H9 (cell line): ENCODE results near the gene BCAS3. TPM values are rescaled to one million over a fixed set of nuclear protein-coding genes. Genes with fewer than 3 reads are reported as not detected.

ENCODE experiments used
- DNase-seq: peaks from one replicate; pipeline ENCODE4 v3.0.0-alpha.2; 2017
- H2AFZ ChIP-seq: one replicate; pipeline ENCODE4 v1.6.1; 2013; ENCODE audit warnings: mild to moderate bottlenecking, low read length, control low read depth, moderate library complexity
- H2AK5ac ChIP-seq: 2 replicates; pipeline ENCODE4 v1.6.1; 2013; ENCODE audit warnings: low read length, control low read depth, mixed read lengths; ENCODE audit not compliant: insufficient read length
- H2BK120ac ChIP-seq: one replicate; pipeline ENCODE4 v1.6.1; 2013; ENCODE audit warnings: low read depth, mild to moderate bottlenecking, low read length, control low read depth, inconsistent platforms; ENCODE audit not compliant: poor library complexity, severe bottlenecking
- H2BK12ac ChIP-seq: 2 replicates; pipeline ENCODE4 v1.6.1; 2013; ENCODE audit warnings: low read length, control low read depth, mixed read lengths, low read depth; ENCODE audit not compliant: insufficient read length
- H2BK15ac ChIP-seq: 2 replicates; pipeline ENCODE4 v1.6.1; 2013; ENCODE audit warnings: low read depth, low read length, control low read depth
- H2BK20ac ChIP-seq: one replicate; pipeline ENCODE4 v1.6.1; 2013; ENCODE audit warnings: low read depth, mild to moderate bottlenecking, low read length, control low read depth, inconsistent platforms; ENCODE audit not compliant: poor library complexity, severe bottlenecking
- H2BK5ac ChIP-seq: 2 replicates; pipeline ENCODE4 v1.6.1; 2013; ENCODE audit warnings: low read length, control low read depth, mixed read lengths; ENCODE audit not compliant: insufficient read length
- H3K14ac ChIP-seq: 2 replicates; pipeline ENCODE4 v1.6.1; 2013; ENCODE audit warnings: low read length, control low read depth; ENCODE audit not compliant: insufficient read depth
- H3K18ac ChIP-seq: 2 replicates; pipeline ENCODE4 v1.6.1; 2013; ENCODE audit warnings: low read depth, mild to moderate bottlenecking, mixed read lengths, low read length, control low read depth; ENCODE audit not compliant: insufficient read length
- H3K23ac ChIP-seq: 2 replicates; pipeline ENCODE4 v1.6.1; 2013; ENCODE audit warnings: low read length, control low read depth, mixed read lengths, low read depth; ENCODE audit not compliant: insufficient read length
- H3K23me2 ChIP-seq: 2 replicates; pipeline ENCODE4 v1.6.1; 2013; ENCODE audit warnings: low read depth, mild to moderate bottlenecking, mixed read lengths, low read length, control low read depth; ENCODE audit not compliant: insufficient read length, poor library complexity, severe bottlenecking
- H3K27ac ChIP-seq: 2 replicates; pipeline ENCODE4 v1.5.1; 2013; ENCODE audit warnings: low read length, control low read depth, mixed read lengths, low read depth; ENCODE audit not compliant: insufficient read length
- H3K27me3 ChIP-seq: 2 replicates; pipeline ENCODE4 v1.6.1; 2013; ENCODE audit warnings: low read length, control low read depth, inconsistent platforms; ENCODE audit not compliant: insufficient read depth
- H3K4ac ChIP-seq: 2 replicates; pipeline ENCODE4 v1.6.1; 2013; ENCODE audit warnings: low read depth, mild to moderate bottlenecking, control low read depth, inconsistent platforms, low read length, moderate library complexity
- H3K4me1 ChIP-seq: 2 replicates; pipeline ENCODE4 v1.6.1; 2013; ENCODE audit warnings: low read length, control low read depth, inconsistent platforms; ENCODE audit not compliant: insufficient read depth
- H3K4me2 ChIP-seq: 2 replicates; pipeline ENCODE4 v1.6.1; 2013; ENCODE audit warnings: low read length, control low read depth, mixed read lengths; ENCODE audit not compliant: insufficient read length, insufficient read depth
- H3K56ac ChIP-seq: 2 replicates; pipeline ENCODE4 v1.6.1; 2013; ENCODE audit warnings: low read depth, mild to moderate bottlenecking, mixed read lengths, low read length, control low read depth; ENCODE audit not compliant: insufficient read length
- H3K79me1 ChIP-seq: 2 replicates; pipeline ENCODE4 v1.6.1; 2013; ENCODE audit warnings: low read depth, mild to moderate bottlenecking, moderate library complexity, low read length, control low read depth, inconsistent platforms; ENCODE audit not compliant: insufficient read depth, poor library complexity, severe bottlenecking
- H3K79me2 ChIP-seq: 2 replicates; pipeline ENCODE4 v1.6.1; 2013; ENCODE audit warnings: low read length, control low read depth, inconsistent platforms; ENCODE audit not compliant: insufficient read depth
- H3K9ac ChIP-seq: 2 replicates; pipeline ENCODE4 v1.6.1; 2013; ENCODE audit warnings: low read length, control low read depth, mixed read lengths; ENCODE audit not compliant: insufficient read length; ENCODE audit errors: extremely low read depth
- H3K9me3 ChIP-seq: one replicate; pipeline ENCODE4 v1.6.1; 2013; ENCODE audit warnings: low read depth, low read length, inconsistent platforms; ENCODE audit not compliant: control insufficient read depth
- H3T11ph ChIP-seq: one replicate; pipeline ENCODE4 v1.6.1; 2013; ENCODE audit warnings: mild to moderate bottlenecking, low read length, control low read depth, inconsistent platforms
- H4K20me1 ChIP-seq: one replicate; pipeline ENCODE4 v1.6.1; 2013; ENCODE audit not compliant: control insufficient read depth, insufficient read length, insufficient read depth
- H4K5ac ChIP-seq: 2 replicates; pipeline ENCODE4 v1.6.1; 2013; ENCODE audit warnings: low read depth, mild to moderate bottlenecking, mixed read lengths, low read length, control low read depth; ENCODE audit not compliant: insufficient read length
- H4K8ac ChIP-seq: replicated peaks from 2 replicates; pipeline ENCODE4 v1.6.1; 2013; ENCODE audit warnings: low read length, control low read depth, mixed read lengths, low read depth; ENCODE audit not compliant: insufficient read length
- H4K91ac ChIP-seq: 2 replicates; pipeline ENCODE4 v1.6.1; 2013; ENCODE audit warnings: low read depth, mild to moderate bottlenecking, moderate library complexity, mixed read lengths, low read length, control low read depth; ENCODE audit not compliant: insufficient read length
- H3K27ac Mint-ChIP-seq, 3 experiments: 2 replicates in 2 of 3; 3 replicates in 1 of 3; pipeline ENCODE4 v1.8.0; 2020 to 2021; ENCODE audit warnings: mixed read lengths in 3 of 3, mild to moderate bottlenecking in 1 of 3, moderate library complexity in 1 of 3
- H3K27me3 Mint-ChIP-seq: 2 replicates; pipeline ENCODE4 v1.8.0; 2021; ENCODE audit warnings: low read depth, mild to moderate bottlenecking, moderate library complexity, mixed read lengths
- H3K36me3 Mint-ChIP-seq, 3 experiments: 2 replicates in 2 of 3; 3 replicates in 1 of 3; pipeline ENCODE4 v1.8.0; 2020 to 2021; ENCODE audit warnings: low read depth in 3 of 3, mixed read lengths in 3 of 3; ENCODE audit not compliant: insufficient read depth in 1 of 3
- H3K4me1 Mint-ChIP-seq, 2 experiments: 2 replicates each; pipeline ENCODE4 v1.8.0; 2020; ENCODE audit warnings: mixed read lengths in 2 of 2
- H3K4me3 Mint-ChIP-seq, 2 experiments: 2 replicates in 1 of 2; 3 replicates in 1 of 2; pipeline ENCODE4 v1.8.0; 2020 to 2021; ENCODE audit warnings: mild to moderate bottlenecking in 2 of 2, mixed read lengths in 2 of 2, moderate library complexity in 1 of 2
- H3K9me3 Mint-ChIP-seq, 2 experiments: 2 replicates in 1 of 2; 3 replicates in 1 of 2; pipeline ENCODE4 v1.8.0; 2020; ENCODE audit warnings: mild to moderate bottlenecking in 2 of 2, mixed read lengths in 2 of 2, moderate library complexity in 1 of 2
- WGBS: extraction: QIAGEN DNeasy Blood & Tissue Kit; methylation state at CpG from one replicate; pipeline ENCODE4 v1.1.7; 2013; ENCODE audit warnings: missing lambda C conversion rate, low lambda C conversion rate, mixed read lengths; ENCODE audit not compliant: insufficient read length; ENCODE audit errors: extremely low coverage; 5-methylcytosine and 5-hydroxymethylcytosine counted together
- total RNA-seq: library from RNA; stranded (reverse); gene quantifications from 2 replicates; pipeline ENCODE4 v1.2.1, GENCODE V29; 2021
- TF ChIP-seq, protein P1 (sequence below): fragments of 200-600 bp; sonication (generic); conservative IDR thresholded peaks from 3 replicates; pipeline ENCODE4 v1.8.0; 2021; ENCODE audit warnings: antibody characterized with exemption, mild to moderate bottlenecking

Gene BCAS3
- total RNA-seq, 1 experiment from 2014 or later = 22.4 TPM

DNA sequence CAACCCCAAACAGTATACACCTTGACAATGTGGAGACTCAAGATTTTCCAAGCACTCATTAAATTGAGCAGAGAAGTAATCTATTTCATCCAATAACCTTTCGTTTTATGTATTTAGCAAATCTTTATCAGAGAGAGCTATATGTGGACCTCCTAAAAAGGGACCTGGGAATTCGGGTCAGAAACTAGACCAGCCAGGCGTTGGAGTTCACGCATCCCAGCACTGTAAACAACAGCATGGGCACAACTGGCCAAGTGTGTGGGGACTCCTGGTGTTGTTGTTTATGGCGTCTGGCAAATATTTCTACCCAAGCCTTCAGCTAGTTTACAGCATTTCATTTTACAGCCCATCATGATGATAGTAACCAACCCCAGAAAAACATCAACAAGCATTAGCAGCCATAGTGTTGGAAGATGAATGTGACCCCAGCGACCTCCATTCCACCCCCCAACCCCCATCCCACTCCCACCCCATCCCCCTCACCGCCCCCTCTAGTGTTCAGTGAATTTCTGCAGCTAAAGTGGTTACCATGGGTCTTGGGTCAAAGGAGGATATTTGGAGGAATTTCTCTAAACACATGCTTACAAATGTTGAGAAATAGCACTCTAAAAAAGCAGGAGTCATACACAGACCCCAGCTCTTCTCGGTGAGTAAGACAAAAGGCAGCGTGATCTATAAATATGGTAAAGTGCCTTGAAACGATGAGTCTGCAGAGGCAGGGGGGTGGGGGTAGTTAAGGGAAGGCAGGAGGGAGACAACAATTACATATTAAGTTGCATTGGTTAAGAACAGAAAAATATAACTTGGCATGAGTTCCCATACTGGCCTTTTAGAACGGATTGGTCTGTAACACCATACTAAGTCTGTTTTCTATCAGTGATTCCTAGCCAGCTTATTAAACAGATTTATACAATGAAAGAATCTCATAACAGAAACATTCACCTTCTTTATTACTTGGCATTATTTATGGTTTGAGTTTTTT lies 630.5 kb downstream of the BCAS3 start:
- no peak overlapping the region for H3K14ac ChIP-seq
- H3K23ac ChIP-seq = no peak overlapping the region
- peaks cover 4% of the 10 kb centered on the region; the same call in 1 of the 2 replicates for H3K4me1 ChIP-seq
- Mint-ChIP-seq H3K4me1 (peaks cover 15 to 17% of the 10 kb centered on the region in 2 experiments), H3K27me3 (no peaks in the 10 kb centered on the region), H3K27ac (peak overlapping the region in 1 of 3 experiments; percentile 19; a peak in 1 of 7 replicates), H3K9me3 (no peaks in the 10 kb centered on the region), H3K36me3 (no peaks in the 10 kb centered on the region), H3K4me3 (no peak overlapping the region)
- H2AK5ac ChIP-seq = no peak overlapping the region
- TF ChIP-seq, protein P1, sequence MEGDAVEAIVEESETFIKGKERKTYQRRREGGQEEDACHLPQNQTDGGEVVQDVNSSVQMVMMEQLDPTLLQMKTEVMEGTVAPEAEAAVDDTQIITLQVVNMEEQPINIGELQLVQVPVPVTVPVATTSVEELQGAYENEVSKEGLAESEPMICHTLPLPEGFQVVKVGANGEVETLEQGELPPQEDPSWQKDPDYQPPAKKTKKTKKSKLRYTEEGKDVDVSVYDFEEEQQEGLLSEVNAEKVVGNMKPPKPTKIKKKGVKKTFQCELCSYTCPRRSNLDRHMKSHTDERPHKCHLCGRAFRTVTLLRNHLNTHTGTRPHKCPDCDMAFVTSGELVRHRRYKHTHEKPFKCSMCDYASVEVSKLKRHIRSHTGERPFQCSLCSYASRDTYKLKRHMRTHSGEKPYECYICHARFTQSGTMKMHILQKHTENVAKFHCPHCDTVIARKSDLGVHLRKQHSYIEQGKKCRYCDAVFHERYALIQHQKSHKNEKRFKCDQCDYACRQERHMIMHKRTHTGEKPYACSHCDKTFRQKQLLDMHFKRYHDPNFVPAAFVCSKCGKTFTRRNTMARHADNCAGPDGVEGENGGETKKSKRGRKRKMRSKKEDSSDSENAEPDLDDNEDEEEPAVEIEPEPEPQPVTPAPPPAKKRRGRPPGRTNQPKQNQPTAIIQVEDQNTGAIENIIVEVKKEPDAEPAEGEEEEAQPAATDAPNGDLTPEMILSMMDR = peak; percentile 22; the same call in 2 of the 3 replicates
- H3K4ac ChIP-seq = no peak overlapping the region
- no CpG with 5 or more reads among the region's 11 CpGs for WGBS
- no peaks in the 10 kb centered on the region for H3K79me2 ChIP-seq
- H4K8ac ChIP-seq = no peak overlapping the region
- no peaks in the 10 kb centered on the region for H3K27me3 ChIP-seq
- no peak overlapping the region for H4K91ac ChIP-seq
- DNase-seq = no peak
- H2AFZ ChIP-seq = no peak overlapping the region
- no peak overlapping the region for H2BK120ac ChIP-seq
- no peaks in the 10 kb centered on the region for H3K79me1 ChIP-seq
- no peak overlapping the region for H2BK20ac ChIP-seq
- no peak overlapping the region for H4K5ac ChIP-seq
- H3K9me3 ChIP-seq = no peaks in the 10 kb centered on the region
- no peak overlapping the region for H3K18ac ChIP-seq
- no peak overlapping the region for H3K56ac ChIP-seq
- no peak overlapping the region for H2BK5ac ChIP-seq
- no peak overlapping the region for H3K27ac ChIP-seq
- H3K23me2 ChIP-seq = no peaks in the 10 kb centered on the region
- no peak overlapping the region for H3K4me2 ChIP-seq
- no peak overlapping the region for H2BK15ac ChIP-seq
- H3K9ac ChIP-seq = no peak overlapping the region
- H2BK12ac ChIP-seq = no peak overlapping the region
- H4K20me1 ChIP-seq = no peaks in the 10 kb centered on the region
- H3T11ph ChIP-seq = no peak overlapping the region
